ENCODE data around the gene PCNX2.

The PCNX2 gene

DNA sequence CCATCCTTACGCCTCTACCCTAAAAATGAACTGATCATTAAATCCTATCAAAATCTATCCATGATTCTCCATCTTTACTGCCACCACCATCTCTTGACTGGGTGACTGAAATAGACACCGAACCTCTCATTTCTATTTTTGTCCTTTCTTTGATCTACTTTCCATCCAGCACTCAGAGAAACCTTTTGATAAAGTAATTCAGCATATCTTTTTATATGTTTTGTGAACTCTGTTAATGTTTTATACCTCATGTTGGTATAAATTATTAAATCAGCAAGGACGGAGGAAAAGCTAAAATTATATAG lies 13.0 kb downstream of the PCNX2 start:
- TF ChIP-seq, protein P1, sequence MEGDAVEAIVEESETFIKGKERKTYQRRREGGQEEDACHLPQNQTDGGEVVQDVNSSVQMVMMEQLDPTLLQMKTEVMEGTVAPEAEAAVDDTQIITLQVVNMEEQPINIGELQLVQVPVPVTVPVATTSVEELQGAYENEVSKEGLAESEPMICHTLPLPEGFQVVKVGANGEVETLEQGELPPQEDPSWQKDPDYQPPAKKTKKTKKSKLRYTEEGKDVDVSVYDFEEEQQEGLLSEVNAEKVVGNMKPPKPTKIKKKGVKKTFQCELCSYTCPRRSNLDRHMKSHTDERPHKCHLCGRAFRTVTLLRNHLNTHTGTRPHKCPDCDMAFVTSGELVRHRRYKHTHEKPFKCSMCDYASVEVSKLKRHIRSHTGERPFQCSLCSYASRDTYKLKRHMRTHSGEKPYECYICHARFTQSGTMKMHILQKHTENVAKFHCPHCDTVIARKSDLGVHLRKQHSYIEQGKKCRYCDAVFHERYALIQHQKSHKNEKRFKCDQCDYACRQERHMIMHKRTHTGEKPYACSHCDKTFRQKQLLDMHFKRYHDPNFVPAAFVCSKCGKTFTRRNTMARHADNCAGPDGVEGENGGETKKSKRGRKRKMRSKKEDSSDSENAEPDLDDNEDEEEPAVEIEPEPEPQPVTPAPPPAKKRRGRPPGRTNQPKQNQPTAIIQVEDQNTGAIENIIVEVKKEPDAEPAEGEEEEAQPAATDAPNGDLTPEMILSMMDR (IDR thresholded peaks at IDR 0.05; ENCODE audit: low read depth, low read length, missing control alignments): no peak
- DNase-seq (ENCODE audit: extremely low read depth, low read depth): no peak
- no peak overlapping the region for H3K4me3 ChIP-seq (replicated peaks; ENCODE audit: low read depth, low read length)

- DNase-seq (ENCODE audit: extremely low read depth, low read depth): no peak
- no peak overlapping the region for H3K4me3 ChIP-seq (replicated peaks; ENCODE audit: low read depth, low read length)
- TF ChIP-seq, protein P1 (IDR thresholded peaks at IDR 0.05; ENCODE audit: low read depth, low read length, missing control alignments): no peak
Measured at GRCh38 chr1:233281711-233282581, 13.6 kb downstream of the PCNX2 start.

- no peak for DNase-seq (ENCODE audit: extremely low read depth, low read depth)
- TF ChIP-seq, protein P1 (IDR thresholded peaks at IDR 0.05; ENCODE audit: low read depth, low read length, missing control alignments): no peak
- no peak overlapping the region for H3K4me3 ChIP-seq (replicated peaks; ENCODE audit: low read depth, low read length)
Measured at GRCh38 chr1:233279971-233280370, 15.6 kb downstream of the PCNX2 start.

GRCh38 chr1:233278631-233279030 lies 16.9 kb downstream of the PCNX2 start:
- H3K4me3 ChIP-seq (replicated peaks; ENCODE audit: low read depth, low read length): no peak overlapping the region
- DNase-seq (ENCODE audit: extremely low read depth, low read depth): no peak
- TF ChIP-seq, protein P1 (IDR thresholded peaks at IDR 0.05; ENCODE audit: low read depth, low read length, missing control alignments): no peak

- DNase-seq (ENCODE audit: extremely low read depth, low read depth): no peak
- H3K4me3 ChIP-seq (replicated peaks; ENCODE audit: low read depth, low read length): no peak overlapping the region
- TF ChIP-seq, protein P1 (IDR thresholded peaks at IDR 0.05; ENCODE audit: low read depth, low read length, missing control alignments): no peak
Measured at GRCh38 chr1:233277637-233278606, 17.6 kb downstream of the PCNX2 start.

DNA sequence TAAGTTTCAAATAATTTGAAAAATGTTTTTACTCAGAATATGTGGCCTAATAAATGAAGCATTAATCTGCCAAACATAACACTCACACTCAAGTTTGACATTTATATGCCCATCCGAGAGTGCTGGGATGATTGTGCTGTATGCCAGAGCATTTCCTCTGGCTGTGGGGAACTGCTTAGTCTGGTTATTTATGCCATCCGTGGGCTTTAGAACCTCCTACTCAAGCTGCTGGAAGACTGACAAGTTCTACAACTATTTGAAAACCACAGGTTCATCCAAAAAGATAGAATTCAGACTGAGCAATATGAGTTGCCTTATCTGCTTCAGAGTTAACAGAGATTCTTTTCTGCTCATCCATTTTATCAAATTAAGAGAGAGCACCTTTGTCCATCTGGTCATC lies 25.9 kb downstream of the PCNX2 start:
- DNase-seq (ENCODE audit: extremely low read depth, low read depth): no peak
- H3K4me3 ChIP-seq (replicated peaks; ENCODE audit: low read depth, low read length): no peak overlapping the region
- TF ChIP-seq, protein P1 (IDR thresholded peaks at IDR 0.05; ENCODE audit: low read depth, low read length, missing control alignments): no peak

Measured in HFF-Myc (cell line).